WTC11 (cell line): ENCODE results near the gene HRAS. TPM values are rescaled to one million over a fixed set of nuclear protein-coding genes. Genes with fewer than 3 reads are reported as not detected.
"Not testable (repeated sequence)": the region's sequence is repeated elsewhere in the genome, so short reads cannot be mapped to it uniquely, and the experiment has no call there.

Source experiments
- ATAC-seq: fragments of 200-7000 bp; cut with Tn5 transposase; 2 replicates; pipeline ENCODE4 v1.10.0; 2021; ENCODE audit warnings: mild to moderate bottlenecking, moderate library complexity
- CTCF ChIA-PET: fragments of 300-600 bp; sonication (Branson Sonifier 250); formaldehyde crosslinking; loops from one replicate; lab custom pipeline; 2021; ENCODE audit warnings: antibody characterized with exemption; lab: Charles Lee
- POLR2A ChIA-PET: fragments of 350-600 bp; sonication (Branson Sonifier 250); formaldehyde crosslinking; loops from one replicate; lab custom pipeline; 2021; ENCODE audit warnings: antibody characterized with exemption; lab: Charles Lee
- DNase-seq: peaks from one replicate; pipeline ENCODE4 v3.0.0; 2021; ENCODE audit warnings: low spot score
- H3K27ac Mint-ChIP-seq: 2 replicates; pipeline ENCODE4 v1.8.0; 2021; ENCODE audit warnings: mixed read lengths
- H3K27me3 Mint-ChIP-seq: 2 replicates; pipeline ENCODE4 v1.8.0; 2021; ENCODE audit warnings: low read depth, mild to moderate bottlenecking, moderate library complexity, mixed read lengths
- H3K36me3 Mint-ChIP-seq: 2 replicates; pipeline ENCODE4 v1.8.0; 2021; ENCODE audit warnings: mixed read lengths
- H3K4me1 Mint-ChIP-seq: 2 replicates; pipeline ENCODE4 v1.8.0; 2022; ENCODE audit warnings: mixed read lengths
- H3K4me3 Mint-ChIP-seq: 2 replicates; pipeline ENCODE4 v1.8.0; 2021; ENCODE audit warnings: mild to moderate bottlenecking, moderate library complexity, mixed read lengths
- H3K9me3 Mint-ChIP-seq: 2 replicates; pipeline ENCODE4 v1.8.0; 2021; ENCODE audit warnings: mixed read lengths
- FOXK1 ChIP-seq: sonication (generic); formaldehyde crosslinking; IDR thresholded peaks from 2 replicates; pipeline ENCODE4 v1.8.0; 2022; ENCODE audit warnings: mild to moderate bottlenecking, moderate library complexity, missing genetic modification reagents
- GRHL2 ChIP-seq: fragments of 250-450 bp; sonication (Bioruptor Pico); IDR thresholded peaks from 2 replicates; pipeline ENCODE4 v1.8.0; 2022; ENCODE audit warnings: mild to moderate bottlenecking, moderate library complexity; ENCODE audit not compliant: insufficient replicate concordance, severe bottlenecking
- HMGA2 ChIP-seq: fragments of 250-450 bp; sonication (Bioruptor Pico); IDR thresholded peaks from 2 replicates; pipeline ENCODE4 v1.4.0; 2021; ENCODE audit warnings: mild to moderate bottlenecking, moderate library complexity
- IRF2 ChIP-seq: sonication (generic); formaldehyde crosslinking; IDR thresholded peaks from 2 replicates; pipeline ENCODE4 v1.8.0; 2022; ENCODE audit warnings: low read depth, missing genetic modification reagents, borderline replicate concordance
- NR1H2 ChIP-seq: sonication (generic); formaldehyde crosslinking; IDR thresholded peaks from 2 replicates; pipeline ENCODE4 v1.9.0; 2021; ENCODE audit warnings: mild to moderate bottlenecking, moderate library complexity, missing genetic modification reagents
- NR2C2 ChIP-seq: sonication (generic); formaldehyde crosslinking; IDR thresholded peaks from 2 replicates; pipeline ENCODE4 v1.8.0; 2022; ENCODE audit warnings: mild to moderate bottlenecking, missing genetic modification reagents
- OVOL2 ChIP-seq: fragments of 250-450 bp; sonication (Bioruptor Pico); IDR thresholded peaks from 2 replicates; pipeline ENCODE4 v1.9.0; 2021; ENCODE audit warnings: mild to moderate bottlenecking, borderline replicate concordance
- SMAD3 ChIP-seq: sonication (generic); formaldehyde crosslinking; IDR thresholded peaks from 2 replicates; pipeline ENCODE4 v1.8.0; 2022; ENCODE audit warnings: missing genetic modification reagents, mild to moderate bottlenecking, borderline replicate concordance
- ZNF416 ChIP-seq: fragments of 250-450 bp; sonication (Bioruptor Pico); IDR thresholded peaks from 2 replicates; pipeline ENCODE4 v1.9.0; 2021; ENCODE audit warnings: mild to moderate bottlenecking, inconsistent platforms
- ZNF423 ChIP-seq: fragments of 250-450 bp; sonication (Bioruptor Pico); IDR thresholded peaks from 2 replicates; pipeline ENCODE4 v2.1.2; 2022; ENCODE audit warnings: mild to moderate bottlenecking, moderate library complexity
- total RNA-seq: library from RNA; stranded (reverse); gene quantifications from 3 replicates; pipeline ENCODE4 v1.2.3, GENCODE V29; 2021
- TF ChIP-seq, protein P1 (sequence below): sonication (generic); formaldehyde crosslinking; IDR thresholded peaks from 2 replicates; pipeline ENCODE4 v1.8.0; 2022; ENCODE audit warnings: mild to moderate bottlenecking, missing genetic modification reagents
- TF ChIP-seq, protein P2 (sequence below): sonication (generic); formaldehyde crosslinking; IDR thresholded peaks from 2 replicates; pipeline ENCODE4 v1.8.1; 2022; ENCODE audit warnings: missing genetic modification reagents, borderline replicate concordance
- TF ChIP-seq, protein P3 (sequence below): fragments of 250-450 bp; sonication (Bioruptor Pico); IDR thresholded peaks from 2 replicates; pipeline ENCODE4 v1.9.0; 2021; ENCODE audit warnings: mild to moderate bottlenecking, borderline replicate concordance
- TF ChIP-seq, protein P4 (sequence below): sonication (generic); formaldehyde crosslinking; IDR thresholded peaks from 2 replicates; pipeline ENCODE4 v1.8.1; 2023; ENCODE audit warnings: mild to moderate bottlenecking, missing genetic modification reagents, moderate library complexity
- TF ChIP-seq, protein P5 (sequence below): sonication (generic); formaldehyde crosslinking; IDR thresholded peaks from 2 replicates; pipeline ENCODE4 v1.8.0; 2023; ENCODE audit warnings: missing genetic modification reagents
- TF ChIP-seq, protein P6 (sequence below): sonication (generic); formaldehyde crosslinking; IDR thresholded peaks from 2 replicates; pipeline ENCODE4 v1.8.0; 2023; ENCODE audit warnings: missing genetic modification reagents, mild to moderate bottlenecking, borderline replicate concordance

Gene HRAS
- total RNA-seq, 1 experiment from 2014 or later: 62.4 TPM

DNA sequence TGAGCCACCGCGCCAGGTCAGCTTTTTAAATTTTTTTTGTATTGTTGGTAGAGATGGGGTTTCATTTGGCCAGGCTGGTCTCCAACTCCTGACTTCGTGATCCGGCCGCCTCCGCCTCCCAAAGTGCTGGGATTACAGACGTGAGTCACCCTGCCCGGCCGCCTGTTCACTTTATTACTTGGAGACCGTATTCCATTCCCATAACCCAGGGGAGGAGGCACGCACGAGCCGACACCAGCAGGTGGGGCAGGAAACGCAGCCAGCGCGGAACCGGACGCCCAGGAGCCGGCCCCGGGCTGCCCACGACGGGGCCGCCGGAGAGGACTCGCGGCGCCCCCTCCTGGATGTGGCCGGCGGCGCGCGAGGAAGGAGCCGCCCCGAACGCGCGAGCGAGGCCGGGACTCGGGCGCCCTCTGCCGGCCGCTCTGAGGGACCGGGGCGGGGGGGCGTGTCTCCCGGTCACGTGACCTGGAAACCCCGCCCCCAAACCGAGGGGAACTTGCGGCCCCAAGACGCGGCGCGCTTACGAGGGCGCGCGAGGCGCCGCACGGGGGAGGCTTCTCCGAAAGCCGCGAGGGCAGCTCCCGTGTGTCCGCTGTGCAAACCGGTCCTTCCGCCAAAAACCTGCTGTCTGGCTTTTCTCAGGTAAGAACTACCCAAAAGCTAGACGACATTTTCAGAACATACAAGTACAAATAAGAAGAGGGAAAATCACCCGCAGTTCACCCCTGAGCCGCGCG is 16.7 kb downstream of the HRAS start (continued):
- TF ChIP-seq ZNF416: no peak
- no peak for TF ChIP-seq NR1H2 (CRISPR knock-in tag)
- TF ChIP-seq HMGA2 (CRISPR knock-in tag): no peak
- no peak for TF ChIP-seq OVOL2
- TF ChIP-seq, protein P1, sequence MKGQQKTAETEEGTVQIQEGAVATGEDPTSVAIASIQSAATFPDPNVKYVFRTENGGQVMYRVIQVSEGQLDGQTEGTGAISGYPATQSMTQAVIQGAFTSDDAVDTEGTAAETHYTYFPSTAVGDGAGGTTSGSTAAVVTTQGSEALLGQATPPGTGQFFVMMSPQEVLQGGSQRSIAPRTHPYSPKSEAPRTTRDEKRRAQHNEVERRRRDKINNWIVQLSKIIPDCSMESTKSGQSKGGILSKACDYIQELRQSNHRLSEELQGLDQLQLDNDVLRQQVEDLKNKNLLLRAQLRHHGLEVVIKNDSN: peak; percentile 91
- TF ChIP-seq, protein P2, sequence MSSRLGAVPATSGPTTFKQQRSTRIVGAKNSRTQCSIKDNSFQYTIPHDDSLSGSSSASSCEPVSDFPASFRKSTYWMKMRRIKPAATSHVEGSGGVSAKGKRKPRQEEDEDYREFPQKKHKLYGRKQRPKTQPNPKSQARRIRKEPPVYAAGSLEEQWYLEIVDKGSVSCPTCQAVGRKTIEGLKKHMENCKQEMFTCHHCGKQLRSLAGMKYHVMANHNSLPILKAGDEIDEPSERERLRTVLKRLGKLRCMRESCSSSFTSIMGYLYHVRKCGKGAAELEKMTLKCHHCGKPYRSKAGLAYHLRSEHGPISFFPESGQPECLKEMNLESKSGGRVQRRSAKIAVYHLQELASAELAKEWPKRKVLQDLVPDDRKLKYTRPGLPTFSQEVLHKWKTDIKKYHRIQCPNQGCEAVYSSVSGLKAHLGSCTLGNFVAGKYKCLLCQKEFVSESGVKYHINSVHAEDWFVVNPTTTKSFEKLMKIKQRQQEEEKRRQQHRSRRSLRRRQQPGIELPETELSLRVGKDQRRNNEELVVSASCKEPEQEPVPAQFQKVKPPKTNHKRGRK (CRISPR knock-in tag): no peak
- peak; percentile 6; the same call in 1 of the 2 replicates for TF ChIP-seq ZNF423 (CRISPR knock-in tag)
- peak; percentile 36; the same call in 1 of the 2 replicates for TF ChIP-seq FOXK1 (CRISPR knock-in tag)
- TF ChIP-seq, protein P3, sequence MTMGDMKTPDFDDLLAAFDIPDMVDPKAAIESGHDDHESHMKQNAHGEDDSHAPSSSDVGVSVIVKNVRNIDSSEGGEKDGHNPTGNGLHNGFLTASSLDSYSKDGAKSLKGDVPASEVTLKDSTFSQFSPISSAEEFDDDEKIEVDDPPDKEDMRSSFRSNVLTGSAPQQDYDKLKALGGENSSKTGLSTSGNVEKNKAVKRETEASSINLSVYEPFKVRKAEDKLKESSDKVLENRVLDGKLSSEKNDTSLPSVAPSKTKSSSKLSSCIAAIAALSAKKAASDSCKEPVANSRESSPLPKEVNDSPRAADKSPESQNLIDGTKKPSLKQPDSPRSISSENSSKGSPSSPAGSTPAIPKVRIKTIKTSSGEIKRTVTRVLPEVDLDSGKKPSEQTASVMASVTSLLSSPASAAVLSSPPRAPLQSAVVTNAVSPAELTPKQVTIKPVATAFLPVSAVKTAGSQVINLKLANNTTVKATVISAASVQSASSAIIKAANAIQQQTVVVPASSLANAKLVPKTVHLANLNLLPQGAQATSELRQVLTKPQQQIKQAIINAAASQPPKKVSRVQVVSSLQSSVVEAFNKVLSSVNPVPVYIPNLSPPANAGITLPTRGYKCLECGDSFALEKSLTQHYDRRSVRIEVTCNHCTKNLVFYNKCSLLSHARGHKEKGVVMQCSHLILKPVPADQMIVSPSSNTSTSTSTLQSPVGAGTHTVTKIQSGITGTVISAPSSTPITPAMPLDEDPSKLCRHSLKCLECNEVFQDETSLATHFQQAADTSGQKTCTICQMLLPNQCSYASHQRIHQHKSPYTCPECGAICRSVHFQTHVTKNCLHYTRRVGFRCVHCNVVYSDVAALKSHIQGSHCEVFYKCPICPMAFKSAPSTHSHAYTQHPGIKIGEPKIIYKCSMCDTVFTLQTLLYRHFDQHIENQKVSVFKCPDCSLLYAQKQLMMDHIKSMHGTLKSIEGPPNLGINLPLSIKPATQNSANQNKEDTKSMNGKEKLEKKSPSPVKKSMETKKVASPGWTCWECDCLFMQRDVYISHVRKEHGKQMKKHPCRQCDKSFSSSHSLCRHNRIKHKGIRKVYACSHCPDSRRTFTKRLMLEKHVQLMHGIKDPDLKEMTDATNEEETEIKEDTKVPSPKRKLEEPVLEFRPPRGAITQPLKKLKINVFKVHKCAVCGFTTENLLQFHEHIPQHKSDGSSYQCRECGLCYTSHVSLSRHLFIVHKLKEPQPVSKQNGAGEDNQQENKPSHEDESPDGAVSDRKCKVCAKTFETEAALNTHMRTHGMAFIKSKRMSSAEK (CRISPR knock-in tag): no peak
- TF ChIP-seq, protein P4, sequence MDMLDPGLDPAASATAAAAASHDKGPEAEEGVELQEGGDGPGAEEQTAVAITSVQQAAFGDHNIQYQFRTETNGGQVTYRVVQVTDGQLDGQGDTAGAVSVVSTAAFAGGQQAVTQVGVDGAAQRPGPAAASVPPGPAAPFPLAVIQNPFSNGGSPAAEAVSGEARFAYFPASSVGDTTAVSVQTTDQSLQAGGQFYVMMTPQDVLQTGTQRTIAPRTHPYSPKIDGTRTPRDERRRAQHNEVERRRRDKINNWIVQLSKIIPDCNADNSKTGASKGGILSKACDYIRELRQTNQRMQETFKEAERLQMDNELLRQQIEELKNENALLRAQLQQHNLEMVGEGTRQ: peak; percentile 97
- peak; percentile 76; the same call in 1 of the 2 replicates for TF ChIP-seq SMAD3 (CRISPR knock-in tag)
- no peak for TF ChIP-seq IRF2 (CRISPR knock-in tag)

DNA sequence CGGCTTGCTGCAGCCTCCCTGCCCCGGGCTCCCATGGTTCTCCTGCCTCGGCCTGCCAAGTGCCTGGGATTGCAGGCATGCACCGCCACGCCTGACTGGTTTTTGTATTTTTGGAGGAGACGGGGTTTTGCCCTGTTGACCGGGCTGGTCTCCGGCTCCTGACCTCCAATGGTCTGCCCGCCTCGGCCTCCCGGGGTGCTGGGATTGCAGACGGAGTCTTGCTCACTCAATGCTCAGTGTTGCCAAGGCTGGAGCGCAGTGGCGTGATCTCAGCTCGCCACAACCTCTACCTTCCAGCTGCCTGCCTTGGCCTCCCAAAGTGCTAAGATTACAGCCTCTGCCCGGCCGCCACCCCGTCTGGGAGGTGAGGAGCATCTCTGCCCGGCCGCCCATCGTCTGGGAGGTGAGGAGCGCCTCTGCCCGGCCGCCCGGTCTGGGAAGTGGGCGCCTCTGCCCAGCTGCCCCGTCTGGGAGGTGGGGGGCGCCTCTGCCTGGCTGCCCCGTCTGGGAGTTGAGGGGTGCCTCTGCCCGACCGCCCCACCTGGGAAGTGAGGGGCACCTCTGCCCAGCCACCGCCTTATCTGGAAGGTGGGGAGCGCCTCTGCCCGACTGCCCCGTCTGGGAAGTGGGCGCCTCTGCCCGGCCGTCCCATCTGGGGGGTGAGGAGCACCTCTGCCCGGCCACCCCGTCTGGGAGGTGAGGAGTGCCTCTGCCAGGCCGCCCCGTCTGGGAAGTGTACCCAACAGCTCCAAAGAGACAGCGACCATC is 18.3 kb downstream of the HRAS start:
- peaks cover 24% of the 10 kb centered on the region for H3K9me3 Mint-ChIP-seq
- CTCF ChIA-PET, ATAC-seq, DNase-seq, H3K27me3 Mint-ChIP-seq, POLR2A ChIA-PET, H3K4me3 Mint-ChIP-seq, H3K27ac Mint-ChIP-seq, H3K4me1 Mint-ChIP-seq: not testable (repeated sequence)
- H3K36me3 Mint-ChIP-seq: peaks cover 38% of the 10 kb centered on the region

DNA sequence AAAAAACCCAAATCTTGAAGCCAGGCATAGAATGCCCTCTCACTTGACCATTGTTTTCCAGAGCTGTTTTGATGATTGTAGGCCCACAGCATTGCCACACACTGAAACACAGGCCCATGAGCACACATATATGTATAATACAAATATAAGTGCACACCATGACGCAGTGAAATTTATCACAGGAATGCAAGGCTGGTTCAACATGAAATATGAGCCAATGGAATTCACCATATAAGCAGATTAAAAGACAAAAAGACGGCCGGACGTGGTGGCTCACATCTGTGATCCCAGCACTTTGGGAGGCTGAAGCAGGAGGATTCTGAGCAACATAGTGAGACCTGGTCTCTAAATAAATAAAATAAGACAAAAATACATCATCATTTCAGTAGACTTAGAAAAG is 19.0 kb downstream of the HRAS start:
- ChIA-PET POLR2A (no interaction called here), CTCF (no interaction called here)
- peaks cover 24% of the 10 kb centered on the region for H3K9me3 Mint-ChIP-seq
- no peak overlapping the region for H3K27ac Mint-ChIP-seq
- DNase-seq (no peak), ATAC-seq (no peak)
- H3K36me3 Mint-ChIP-seq: peaks cover 40% of the 10 kb centered on the region
- H3K4me1 Mint-ChIP-seq: no peaks in the 10 kb centered on the region; the same call in 1 of the 2 replicates
- no peak overlapping the region for H3K4me3 Mint-ChIP-seq
- TF ChIP-seq NR2C2 (CRISPR knock-in tag) (no peak), GRHL2 (CRISPR knock-in tag) (no peak)
- TF ChIP-seq, protein P5, sequence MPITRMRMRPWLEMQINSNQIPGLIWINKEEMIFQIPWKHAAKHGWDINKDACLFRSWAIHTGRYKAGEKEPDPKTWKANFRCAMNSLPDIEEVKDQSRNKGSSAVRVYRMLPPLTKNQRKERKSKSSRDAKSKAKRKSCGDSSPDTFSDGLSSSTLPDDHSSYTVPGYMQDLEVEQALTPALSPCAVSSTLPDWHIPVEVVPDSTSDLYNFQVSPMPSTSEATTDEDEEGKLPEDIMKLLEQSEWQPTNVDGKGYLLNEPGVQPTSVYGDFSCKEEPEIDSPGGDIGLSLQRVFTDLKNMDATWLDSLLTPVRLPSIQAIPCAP (CRISPR knock-in tag): no peak
- TF ChIP-seq, protein P6, sequence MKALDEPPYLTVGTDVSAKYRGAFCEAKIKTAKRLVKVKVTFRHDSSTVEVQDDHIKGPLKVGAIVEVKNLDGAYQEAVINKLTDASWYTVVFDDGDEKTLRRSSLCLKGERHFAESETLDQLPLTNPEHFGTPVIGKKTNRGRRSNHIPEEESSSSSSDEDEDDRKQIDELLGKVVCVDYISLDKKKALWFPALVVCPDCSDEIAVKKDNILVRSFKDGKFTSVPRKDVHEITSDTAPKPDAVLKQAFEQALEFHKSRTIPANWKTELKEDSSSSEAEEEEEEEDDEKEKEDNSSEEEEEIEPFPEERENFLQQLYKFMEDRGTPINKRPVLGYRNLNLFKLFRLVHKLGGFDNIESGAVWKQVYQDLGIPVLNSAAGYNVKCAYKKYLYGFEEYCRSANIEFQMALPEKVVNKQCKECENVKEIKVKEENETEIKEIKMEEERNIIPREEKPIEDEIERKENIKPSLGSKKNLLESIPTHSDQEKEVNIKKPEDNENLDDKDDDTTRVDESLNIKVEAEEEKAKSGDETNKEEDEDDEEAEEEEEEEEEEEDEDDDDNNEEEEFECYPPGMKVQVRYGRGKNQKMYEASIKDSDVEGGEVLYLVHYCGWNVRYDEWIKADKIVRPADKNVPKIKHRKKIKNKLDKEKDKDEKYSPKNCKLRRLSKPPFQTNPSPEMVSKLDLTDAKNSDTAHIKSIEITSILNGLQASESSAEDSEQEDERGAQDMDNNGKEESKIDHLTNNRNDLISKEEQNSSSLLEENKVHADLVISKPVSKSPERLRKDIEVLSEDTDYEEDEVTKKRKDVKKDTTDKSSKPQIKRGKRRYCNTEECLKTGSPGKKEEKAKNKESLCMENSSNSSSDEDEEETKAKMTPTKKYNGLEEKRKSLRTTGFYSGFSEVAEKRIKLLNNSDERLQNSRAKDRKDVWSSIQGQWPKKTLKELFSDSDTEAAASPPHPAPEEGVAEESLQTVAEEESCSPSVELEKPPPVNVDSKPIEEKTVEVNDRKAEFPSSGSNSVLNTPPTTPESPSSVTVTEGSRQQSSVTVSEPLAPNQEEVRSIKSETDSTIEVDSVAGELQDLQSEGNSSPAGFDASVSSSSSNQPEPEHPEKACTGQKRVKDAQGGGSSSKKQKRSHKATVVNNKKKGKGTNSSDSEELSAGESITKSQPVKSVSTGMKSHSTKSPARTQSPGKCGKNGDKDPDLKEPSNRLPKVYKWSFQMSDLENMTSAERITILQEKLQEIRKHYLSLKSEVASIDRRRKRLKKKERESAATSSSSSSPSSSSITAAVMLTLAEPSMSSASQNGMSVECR (CRISPR knock-in tag): no peak
- peaks cover 7% of the 10 kb centered on the region for H3K27me3 Mint-ChIP-seq
